Spleen (tissue), 7 donors: ENCODE measurements around the gene AHSP.

Experiments
- CTCF ChIP-seq, 11 experiments: fragments of 200-600 bp in 7 of 11; fragments of 450-650 bp in 4 of 11; sonication (generic) in 4 of 11; IDR thresholded peaks in 8 of 11; conservative IDR thresholded peaks in 3 of 11; 1 replicate in 7 of 11; 2 replicates in 4 of 11; pipeline versions ENCODE4 v1.4.0 to v1.8.0; 2016 to 2021; ENCODE audit warnings: antibody characterized with exemption in 11 of 11, inconsistent platforms in 4 of 11, mild to moderate bottlenecking in 1 of 11
- POLR2A ChIP-seq, 3 donors: fragments of 450-650 bp; IDR thresholded peaks; one replicate each; pipeline ENCODE4 v1.5.1; 2017; ENCODE audit warnings: antibody characterized with exemption in 3 of 3, mild to moderate bottlenecking in 1 of 3
- donor health status: DM: no; HTN: no; CAD: no; lungs with moderate emphysema.
- donor health status: DM: no; HTN: no; CAD: no.
- donor health status: DM: no; HTN: no; CAD: no.

- no peak for TF ChIP-seq CTCF (IDR thresholded peaks at IDR 0.05 in 8 of 11, conservative IDR thresholded peaks at IDR 0.05 in 3 of 11)
- TF ChIP-seq POLR2A (IDR thresholded peaks at IDR 0.05): no peak
Observed at GRCh38 chr16:31537362-31538242, 9.9 kb downstream of the AHSP start.
